NCI-H146 (cell line): ENCODE data around the gene TAF11L5.
"Not testable (repeated sequence)": the region's sequence is repeated elsewhere in the genome, so short reads cannot be mapped to it uniquely, and the experiment has no call there.

Source experiments
- DNase-seq: peaks from one replicate; lab custom pipeline; 2025; lab: John Stamatoyannopoulos, UW

The TAF11L5 gene

DNA sequence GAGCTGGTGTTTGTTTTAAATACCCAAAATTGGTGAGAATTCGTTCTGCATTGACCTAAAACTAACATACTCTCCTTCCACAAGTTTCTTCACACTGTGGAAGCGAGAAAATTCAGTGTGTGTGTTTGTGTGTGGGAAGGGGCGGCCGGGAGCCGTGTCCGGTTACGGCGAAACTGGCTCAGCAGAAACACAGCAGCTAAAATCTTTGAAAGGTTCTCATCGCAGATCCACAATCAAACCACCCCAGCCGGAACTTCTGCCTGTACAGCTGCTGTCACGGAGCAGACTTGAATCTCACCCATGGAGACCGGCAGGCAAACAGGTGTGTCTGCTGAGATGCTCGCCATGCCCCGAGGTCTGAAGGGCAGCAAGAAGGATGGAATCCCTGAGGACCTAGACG, at the start of gene TAF11L5:
Gene TAF11L5, plus strand, starts transcription at position 301 of the 400 bp plus-strand sequence.
- not testable (repeated sequence) for DNase-seq

- no peak for DNase-seq
Measured at GRCh38 chr5:17477043-17477442, 48.0 kb upstream of the TAF11L5 start.

GRCh38 chr5:17477573-17478265, 47.3 kb upstream of the TAF11L5 start:
- no peak for DNase-seq

DNA sequence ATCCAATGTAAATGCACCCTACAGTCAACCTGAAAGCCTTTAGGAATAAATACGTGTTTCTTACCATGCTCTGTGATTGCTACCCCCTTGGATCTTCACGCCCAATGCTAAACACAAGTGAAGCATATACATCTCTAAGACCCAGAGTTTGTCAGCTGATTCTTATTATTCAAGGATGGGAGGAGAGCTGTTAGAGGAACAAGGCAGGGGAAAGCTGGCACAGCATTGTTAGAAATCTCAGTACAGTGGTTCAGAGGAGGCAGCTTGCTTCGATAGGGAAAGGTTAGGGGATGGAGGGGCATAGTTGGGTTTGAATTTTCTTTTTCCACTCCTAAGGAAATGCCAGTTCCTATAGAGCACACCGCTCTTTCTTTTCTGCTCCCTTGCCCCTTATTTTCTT, 43.7 kb upstream of the TAF11L5 start:
- DNase-seq: no peak

GRCh38 chr5:17482790-17483189, 42.2 kb upstream of the TAF11L5 start:
- no peak for DNase-seq

DNA sequence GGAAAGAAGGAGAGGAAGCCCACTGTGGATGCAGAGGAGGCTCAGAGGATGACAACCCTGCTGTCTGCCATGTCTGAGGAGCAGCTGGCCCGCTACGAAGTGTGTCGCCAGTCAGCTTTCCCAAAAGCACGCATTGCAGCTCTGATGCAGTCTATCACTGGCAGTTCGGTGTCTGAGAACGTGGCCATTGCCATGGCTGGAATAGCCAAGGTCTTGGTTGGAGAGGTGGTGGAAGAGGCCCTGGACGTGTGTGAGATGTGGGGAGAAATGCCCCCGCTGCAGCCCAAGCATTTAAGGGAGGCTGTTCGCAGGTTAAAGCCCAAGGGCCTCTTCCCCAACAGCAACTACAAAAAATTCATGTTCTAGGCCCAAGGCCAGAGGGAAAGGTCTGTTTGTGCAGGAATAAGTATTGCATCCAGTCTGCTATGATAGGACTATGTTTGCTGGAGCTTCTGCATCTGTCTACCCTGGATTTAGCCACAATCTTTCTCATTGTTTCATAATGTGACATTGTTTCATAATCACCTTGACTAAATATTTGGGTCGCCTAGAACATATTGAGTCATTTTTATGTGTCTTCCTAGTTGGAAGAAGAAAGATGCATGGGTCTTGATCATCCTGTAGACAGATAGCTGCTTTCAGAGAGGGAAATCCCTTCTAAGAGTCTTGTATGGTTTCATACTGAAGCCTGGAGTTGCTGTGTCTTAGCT, 38.4 kb upstream of the TAF11L5 start:
- not testable (repeated sequence) for DNase-seq

DNA sequence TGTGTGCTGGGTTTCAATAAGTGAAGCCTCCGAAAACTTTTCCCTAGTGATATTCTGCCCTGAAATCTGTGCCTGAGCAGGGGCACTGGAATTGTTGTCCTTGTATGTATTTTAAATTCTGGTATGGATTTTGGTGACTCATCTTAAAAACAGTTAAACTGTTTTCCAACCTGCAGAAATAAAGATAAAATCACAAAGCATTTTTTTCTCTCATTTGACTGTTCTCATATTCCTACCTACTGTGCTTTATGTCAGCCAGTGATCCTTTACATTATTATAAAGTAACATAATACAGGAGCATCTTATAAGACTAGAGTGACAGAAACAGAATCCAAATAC, 37.9 kb upstream of the TAF11L5 start:
- no peak for DNase-seq

DNA sequence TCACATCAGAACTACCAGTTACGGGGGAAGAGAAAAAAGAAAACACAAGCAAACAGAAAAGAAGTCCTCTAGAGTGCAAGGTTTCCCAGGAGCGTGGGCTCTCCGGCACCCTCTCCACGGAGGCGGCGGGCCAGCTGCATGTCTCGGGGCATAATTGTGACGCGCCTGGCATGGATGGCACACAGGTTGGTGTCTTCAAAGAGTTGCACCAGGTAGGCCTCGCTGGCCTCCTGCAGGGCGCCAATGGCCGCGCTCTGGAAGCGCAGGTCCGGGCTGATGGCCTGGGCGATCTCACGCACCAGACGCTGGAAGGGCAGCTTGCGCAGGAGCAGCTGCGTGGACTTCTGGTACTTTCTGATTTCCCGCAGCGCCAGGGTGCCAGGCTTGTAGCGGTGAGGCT, 33.8 kb upstream of the TAF11L5 start:
- DNase-seq: not testable (repeated sequence)

GRCh38 chr5:17492770-17493169, 32.3 kb upstream of the TAF11L5 start:
- DNase-seq: no peak

GRCh38 chr5:17497446-17497845, 27.6 kb upstream of the TAF11L5 start:
- DNase-seq: no peak

DNA sequence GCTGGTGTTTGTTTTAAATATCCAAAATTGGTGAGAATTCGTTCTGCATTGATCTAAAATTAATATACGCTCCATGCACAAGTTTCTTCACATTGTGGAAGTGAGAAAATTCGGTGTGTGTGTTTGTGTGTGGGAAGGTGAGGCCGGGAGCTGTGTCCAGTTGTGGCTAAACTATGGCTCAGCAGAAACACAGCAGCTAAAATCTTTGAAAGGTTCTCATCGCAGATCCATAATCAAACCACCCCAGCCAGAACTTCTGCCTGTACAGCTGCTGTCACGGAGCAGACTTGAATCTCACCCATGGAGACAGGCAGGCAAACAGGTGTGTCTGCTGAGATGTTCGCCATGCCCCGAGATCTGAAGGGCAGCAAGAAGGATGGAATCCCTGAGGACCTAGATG, 27.1 kb upstream of the TAF11L5 start, which contains the start of gene TAF11L2:
Gene TAF11L2, plus strand, starts transcription at position 301 of the 400 bp plus-strand sequence.
- DNase-seq: not testable (repeated sequence)

- DNase-seq: no peak
Measured at GRCh38 chr5:17511775-17512325, 13.2 kb upstream of the TAF11L5 start.

GRCh38 chr5:17517526-17517925, 7.5 kb upstream of the TAF11L5 start:
- not testable (repeated sequence) for DNase-seq

DNA sequence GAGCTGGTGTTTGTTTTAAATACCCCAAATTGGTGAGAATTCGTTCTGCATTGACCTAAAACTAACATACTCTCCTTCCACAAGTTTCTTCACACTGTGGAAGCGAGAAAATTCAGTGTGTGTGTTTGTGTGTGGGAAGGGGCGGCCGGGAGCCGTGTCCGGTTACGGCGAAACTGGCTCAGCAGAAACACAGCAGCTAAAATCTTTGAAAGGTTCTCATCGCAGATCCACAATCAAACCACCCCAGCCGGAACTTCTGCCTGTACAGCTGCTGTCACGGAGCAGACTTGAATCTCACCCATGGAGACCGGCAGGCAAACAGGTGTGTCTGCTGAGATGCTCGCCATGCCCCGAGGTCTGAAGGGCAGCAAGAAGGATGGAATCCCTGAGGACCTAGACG, 7.0 kb upstream of the TAF11L5 start, which contains the start of gene TAF11L3:
Gene TAF11L3, plus strand, starts transcription at position 301 of the 400 bp plus-strand sequence.
- not testable (repeated sequence) for DNase-seq

- not testable (repeated sequence) for DNase-seq
Measured at GRCh38 chr5:17519508-17519907, 5.5 kb upstream of the TAF11L5 start.

DNA sequence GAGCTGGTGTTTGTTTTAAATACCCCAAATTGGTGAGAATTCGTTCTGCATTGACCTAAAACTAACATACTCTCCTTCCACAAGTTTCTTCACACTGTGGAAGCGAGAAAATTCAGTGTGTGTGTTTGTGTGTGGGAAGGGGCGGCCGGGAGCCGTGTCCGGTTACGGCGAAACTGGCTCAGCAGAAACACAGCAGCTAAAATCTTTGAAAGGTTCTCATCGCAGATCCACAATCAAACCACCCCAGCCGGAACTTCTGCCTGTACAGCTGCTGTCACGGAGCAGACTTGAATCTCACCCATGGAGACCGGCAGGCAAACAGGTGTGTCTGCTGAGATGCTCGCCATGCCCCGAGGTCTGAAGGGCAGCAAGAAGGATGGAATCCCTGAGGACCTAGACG, 3.5 kb upstream of the TAF11L5 start, which contains the start of gene TAF11L4:
Gene TAF11L4, plus strand, starts transcription at position 301 of the 400 bp plus-strand sequence.
- DNase-seq: not testable (repeated sequence)

DNA sequence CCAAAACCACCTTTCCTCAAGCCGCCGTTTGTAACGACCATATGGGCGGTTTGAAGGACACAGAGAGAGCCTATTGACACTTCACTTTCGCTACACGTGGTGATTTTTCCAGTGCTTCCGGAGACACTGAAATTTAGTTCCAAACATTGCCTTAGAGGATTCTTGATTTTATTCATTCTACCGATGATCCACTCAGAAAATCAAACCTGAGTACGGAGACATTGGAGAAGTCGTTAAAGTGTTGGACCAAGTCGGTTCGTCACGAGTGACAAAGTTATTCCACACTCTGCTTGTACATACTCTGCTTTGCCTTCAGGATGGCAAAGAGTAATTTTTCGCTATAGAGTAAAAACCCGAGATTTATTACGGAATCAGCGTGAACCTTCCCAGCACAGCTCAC, 1.5 kb downstream of the TAF11L5 start:
- not testable (repeated sequence) for DNase-seq

- not testable (repeated sequence) for DNase-seq
Measured at GRCh38 chr5:17528369-17528768, 3.3 kb downstream of the TAF11L5 start, which contains the start of gene TAF11L6. TAF11L6 (plus strand) TSS chr5:17528669.
